Measurements from ENCODE around the gene YIF1B.
"Not testable (repeated sequence)": the region's sequence is repeated elsewhere in the genome, so short reads cannot be mapped to it uniquely, and the experiment has no call there.

YIF1B gene

GRCh38 chr19:38276942-38277517, 38.7 kb downstream of the YIF1B start:
- no peak for DNase-seq (ENCODE audit: low read depth in 2 of 2)

- no peak for DNase-seq (ENCODE audit: low read depth in 2 of 2)
These were observed 41.0 kb downstream of the YIF1B start for GRCh38 chr19:38274739-38275138.

- no peak for DNase-seq (ENCODE audit: low read depth in 2 of 2)
These were observed 42.2 kb downstream of the YIF1B start for GRCh38 chr19:38273499-38273898.

GRCh38 chr19:38270587-38271167, 45.1 kb downstream of the YIF1B start:
- no peak for DNase-seq (ENCODE audit: low read depth in 2 of 2)

GRCh38 chr19:38268539-38268938, 47.2 kb downstream of the YIF1B start:
- DNase-seq (ENCODE audit: low read depth in 2 of 2) = no peak

- DNase-seq (ENCODE audit: low read depth in 2 of 2) = no peak
These were observed 47.8 kb downstream of the YIF1B start for GRCh38 chr19:38267761-38268483.

GRCh38 chr19:38266981-38267597, 48.7 kb downstream of the YIF1B start:
- DNase-seq (ENCODE audit: low read depth in 2 of 2) = no peak

GRCh38 chr19:38265921-38266429, 49.8 kb downstream of the YIF1B start:
- no peak for DNase-seq (ENCODE audit: low read depth in 2 of 2)

GRCh38 chr19:38265213-38265861, 50.4 kb downstream of the YIF1B start:
- no peak for DNase-seq (ENCODE audit: low read depth in 2 of 2)

GRCh38 chr19:38264486-38265212, 51.1 kb downstream of the YIF1B start, which contains the start of gene SPINT2:
SPINT2 (plus strand) TSS chr19:38264573; CDS start chr19:38264893, 320 bp downstream.
- peak; percentile 14 to 26 for DNase-seq (ENCODE audit: low read depth in 2 of 2)

- DNase-seq (ENCODE audit: low read depth in 2 of 2) = peak; percentile 70 to 71
These were observed 51.9 kb downstream of the YIF1B start for GRCh38 chr19:38263689-38264485.

GRCh38 chr19:38262585-38263268, 53.0 kb downstream of the YIF1B start:
- DNase-seq (ENCODE audit: low read depth in 2 of 2) = no peak

GRCh38 chr19:38261942-38262341, 53.8 kb downstream of the YIF1B start:
- not testable (repeated sequence) for DNase-seq (ENCODE audit: low read depth in 2 of 2)

GRCh38 chr19:38255383-38256014, 60.2 kb downstream of the YIF1B start:
- no peak for DNase-seq (ENCODE audit: low read depth in 2 of 2)

- DNase-seq (ENCODE audit: low read depth in 2 of 2) = no peak
These were observed 62.0 kb downstream of the YIF1B start for GRCh38 chr19:38253788-38254187.
